ENCODE data around the gene AKNA. TPM values are rescaled to one million over a fixed set of nuclear protein-coding genes. Genes with fewer than 3 reads are reported as not detected.

The AKNA gene
- 4.4 to 5.8 TPM (median 5.2 TPM) in 5 replicates for total RNA-seq (2022; extraction: Qiagen RNA extraction)

DNA sequence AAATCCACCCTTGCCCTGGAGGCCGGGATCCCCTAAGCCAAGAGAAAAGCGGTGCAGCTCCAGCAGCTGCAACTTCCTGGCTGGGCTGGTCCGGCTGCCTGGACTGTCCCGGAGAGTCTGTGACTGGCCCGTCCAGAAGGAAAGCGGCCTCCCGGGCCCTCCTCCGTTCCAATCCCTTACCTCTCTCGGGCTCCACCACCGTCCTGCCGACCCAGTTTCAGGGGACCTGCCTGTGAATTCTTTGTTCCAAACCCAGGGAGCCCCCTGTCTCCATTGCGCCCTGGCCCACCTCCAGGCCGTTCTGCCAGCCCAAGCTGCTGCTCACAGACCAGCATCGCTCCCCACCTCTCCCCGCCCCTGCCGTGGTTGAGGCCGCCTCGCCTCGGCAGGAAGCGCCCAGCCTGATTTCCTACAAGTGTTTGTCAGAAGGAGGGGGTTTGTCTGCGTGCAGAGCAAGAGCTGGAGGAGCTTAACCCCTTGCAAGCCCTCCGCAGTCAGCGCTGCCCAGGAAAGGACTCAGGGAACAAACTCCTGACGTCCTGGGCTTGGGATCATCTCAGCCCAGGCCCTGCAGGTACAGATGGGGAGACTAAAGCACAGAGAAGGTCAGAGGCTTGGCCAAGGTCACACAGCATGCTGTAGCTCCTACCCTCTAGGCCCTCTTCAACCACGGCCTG, at the start of gene AKNA:
Gene AKNA, minus strand, starts transcription at position 303 of the 677 bp plus-strand sequence. CDS start 6,649 bp downstream, outside the sequence.

GRCh38 chr9:114329625-114330022, 58.2 kb downstream of the AKNA start, which contains the start of gene ORM2:
Gene ORM2, plus strand, starts transcription at chr9:114329869. Its CDS starts 36 bp downstream, at chr9:114329905.

DNA sequence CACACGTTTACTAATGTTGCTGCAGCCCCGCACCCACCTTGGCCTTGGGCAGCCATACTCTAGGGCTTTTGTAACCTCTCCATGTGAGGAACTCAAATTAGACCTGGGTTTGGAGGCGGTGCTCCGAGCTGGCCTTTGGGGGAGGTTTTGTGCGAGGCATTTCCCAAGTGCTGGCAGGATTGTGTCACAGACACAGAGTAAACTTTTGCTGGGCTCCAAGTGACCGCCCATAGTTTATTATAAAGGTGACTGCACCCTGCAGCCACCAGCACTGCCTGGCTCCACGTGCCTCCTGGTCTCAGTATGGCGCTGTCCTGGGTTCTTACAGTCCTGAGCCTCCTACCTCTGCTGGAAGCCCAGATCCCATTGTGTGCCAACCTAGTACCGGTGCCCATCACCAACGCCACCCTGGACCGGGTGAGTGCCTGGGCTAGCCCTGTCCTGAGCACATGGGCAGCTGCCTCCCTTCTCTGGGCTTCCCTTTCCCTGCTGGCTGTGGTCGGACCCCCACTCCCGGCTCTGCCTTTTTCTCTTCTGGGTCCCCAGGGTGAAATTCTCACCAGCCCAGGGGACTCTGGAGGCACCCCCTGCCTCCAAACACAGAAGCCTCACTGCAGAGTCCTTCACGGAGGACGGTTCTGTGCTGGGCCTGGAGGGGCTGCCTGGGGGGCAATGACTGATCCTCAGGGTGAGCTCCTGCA, 64.8 kb downstream of the AKNA start, which contains the start of gene ORM1:
Gene ORM1, plus strand, starts transcription at position 268 of the 701 bp plus-strand sequence. Its CDS starts 36 bp downstream, at position 304.

Other genes with a start within 250 kb of the AKNA start
- gene COL27A1, start 232.4 kb downstream of the AKNA start, total RNA-seq (2022; extraction: Qiagen RNA extraction) = 8.2 to 9.9 TPM (median 8.2 TPM) in 5 replicates
- 0.16 TPM in 1 of 5 replicates, not detected in the others for gene ORM1, start 64.9 kb downstream of the AKNA start, total RNA-seq (2022; extraction: Qiagen RNA extraction)
- not detected in 5 replicates for gene ORM2, start 58.1 kb downstream of the AKNA start, total RNA-seq (2022; extraction: Qiagen RNA extraction)
- gene WHRN, start 117.5 kb upstream of the AKNA start, total RNA-seq (2022; extraction: Qiagen RNA extraction) = 5.1 to 7.3 TPM (median 6.4 TPM) in 5 replicates
- 110 to 134 TPM (median 118 TPM) in 5 replicates for gene ATP6V1G1, start 199.8 kb upstream of the AKNA start, total RNA-seq (2022; extraction: Qiagen RNA extraction)
- 11.2 to 13.8 TPM (median 11.9 TPM) in 5 replicates for gene TMEM268, start 223.3 kb upstream of the AKNA start, total RNA-seq (2022; extraction: Qiagen RNA extraction)

All from A549 treated with Hydrocortisone at 1 μM for 4 hours (cell line).